Ovary (tissue), 9 donors: ENCODE data around the gene KRTAP22-2. TPM values are rescaled to one million over a fixed set of nuclear protein-coding genes. Genes with fewer than 3 reads are reported as not detected.

ENCODE experiments used
- DNase-seq, 5 donors: peaks; one replicate each; pipeline ENCODE4 v3.0.0-alpha.2; 2019 to 2020
- H3K27ac ChIP-seq, 2 donors: fragments of 200-600 bp; one replicate each; pipeline versions ENCODE4 v1.5.1 to v1.8.0; 2019 to 2022
- H3K27me3 ChIP-seq: fragments of 200-600 bp; one replicate; pipeline ENCODE4 v1.8.0; 2022
- H3K36me3 ChIP-seq: fragments of 200-600 bp; sonication (generic); one replicate; pipeline ENCODE4 v1.5.1; 2019
- H3K4me1 ChIP-seq: one replicate; pipeline ENCODE4 v1.8.1; 2013; ENCODE audit warnings: mild to moderate bottlenecking, moderate library complexity; ENCODE audit not compliant: insufficient read depth
- H3K4me3 ChIP-seq: fragments of 200-600 bp; sonication (generic); one replicate; pipeline ENCODE4 v1.5.1; 2017
- H3K9me3 ChIP-seq, 2 donors: fragments of 200-600 bp in 1 of 2; sonication (generic) in 1 of 2; one replicate each; pipeline versions ENCODE4 v1.5.1 to v1.8.1; 2013 to 2019; ENCODE audit warnings: mild to moderate bottlenecking in 1 of 2, moderate library complexity in 1 of 2
- CTCF ChIP-seq, 3 donors: fragments of 450-650 bp in 2 of 3; fragments of 200-600 bp in 1 of 3; IDR thresholded peaks; one replicate each; pipeline versions ENCODE4 v1.5.1 to v1.8.0; 2016 to 2022; ENCODE audit warnings: antibody characterized with exemption in 3 of 3, mild to moderate bottlenecking in 1 of 3
- EP300 ChIP-seq: sonication (generic); formaldehyde crosslinking; IDR thresholded peaks from one replicate; pipeline ENCODE4 v1.6.1; 2017; ENCODE audit warnings: antibody characterized with exemption
- POLR2A ChIP-seq: fragments of 450-650 bp; IDR thresholded peaks from one replicate; pipeline ENCODE4 v1.6.1; 2017; ENCODE audit warnings: antibody characterized with exemption, mild to moderate bottlenecking, moderate library complexity
- WGBS, 3 donors: extraction: QIAGEN DNeasy Blood & Tissue Kit in 1 of 3; methylation state at CpG; one replicate each; pipeline versions ENCODE4 v1.1.5 to v1.1.7; 2013 to 2017; 5-methylcytosine and 5-hydroxymethylcytosine counted together
- intact Hi-C, 4 donors: fragments of 100-400 bp; cut with DNase I; formaldehyde crosslinking; loops; one replicate each; pipeline versions ENCODE4 v1.11.0 to v1.15.1; 2022 to 2023
- polyA plus RNA-seq, 2 donors: library from polyadenylated mRNA; stranded (reverse); fragments of 200-250 nt in 1 of 2; fragments of 350-450 nt in 1 of 2; fragmentation: Illumina TruSeq in 1 of 2; extraction: RNeasy Lipid Tissue Mini Kit (QIAGEN cat#74804) in 1 of 2; gene quantifications; one replicate each; pipeline ENCODE4 v1.2.3, GENCODE V29; 2013 to 2014
- total RNA-seq, 7 donors: library from RNA; depleted of rRNA in 2 of 7; stranded (reverse); fragments of >200 nt in 2 of 7; fragmentation: NEBNext Ultra II Directional in 3 of 7; extraction: Animal tissue kit (Norgen Biotek cat#: 25700) in 3 of 7; gene quantifications; one replicate each; pipeline versions ENCODE4 v1.1.0 to v1.2.4, GENCODE V29; 2016 to 2023
- donor health status: DM: no; HTN: no; CAD: no; lungs with moderate emphysema.
- donor health status: DM: no; HTN: no; CAD: no.
- donor health status: Bipolar disorder and iron deficiency.
- donor health status: DM: yes; HTN: yes; CAD: no.
- donor health status: DM: no; HTN: no; CAD: no.
- donor health status: DM: yes; HTN: yes; CAD: no.

KRTAP22-2 gene
- total and polyA plus RNA-seq, 9 donors = not detected

- Histone ChIP-seq H3K36me3 (no peaks in the 10 kb centered on the region), H3K4me3 (no peak overlapping the region), H3K4me1 (no peaks in the 10 kb centered on the region), H3K9me3 (no peaks in the 10 kb centered on the region), H3K27me3 (no peaks in the 10 kb centered on the region), H3K27ac (no peak overlapping the region)
- TF ChIP-seq CTCF (IDR thresholded peaks at IDR 0.05) (no peak), EP300 (no peak), POLR2A (no peak)
- intact Hi-C loops = no loop called here
- no peak for DNase-seq
These were observed 29.9 kb upstream of the KRTAP22-2 start for GRCh38 chr21:30620080-30620479.

- Histone ChIP-seq H3K4me3 (no peak within 1 kb of the TSS), H3K27me3 (no peaks in the 10 kb centered on the region), H3K27ac (no peak within 1 kb of the TSS), H3K36me3 (no peaks in the 10 kb centered on the region), H3K9me3 (no peaks in the 10 kb centered on the region), H3K4me1 (no peaks in the 10 kb centered on the region)
- TF ChIP-seq POLR2A (no peak), EP300 (no peak), CTCF (IDR thresholded peaks at IDR 0.05) (no peak)
- DNase-seq = no peak
- 80 to 89% (median 86%) methylated on average over 2 of the region's 2 CpGs for WGBS, 3 donors
- intact Hi-C loops = no loop called here
These were observed 25.9 kb upstream of the KRTAP22-2 start, which contains the start of gene KRTAP20-1 for GRCh38 chr21:30616125-30616524. Gene KRTAP20-1, plus strand, starts transcription at chr21:30616425. Its CDS starts 30 bp downstream, at chr21:30616455.

GRCh38 chr21:30615199-30615598 is 25.0 kb upstream of the KRTAP22-2 start:
- intact Hi-C loops = no loop called here
- Histone ChIP-seq H3K9me3 (no peaks in the 10 kb centered on the region), H3K36me3 (no peaks in the 10 kb centered on the region), H3K27me3 (no peaks in the 10 kb centered on the region), H3K4me1 (no peaks in the 10 kb centered on the region), H3K27ac (no peak overlapping the region), H3K4me3 (no peak overlapping the region)
- no peak for DNase-seq
- no peak for TF ChIP-seq CTCF (IDR thresholded peaks at IDR 0.05)

GRCh38 chr21:30613836-30614235 is 23.6 kb upstream of the KRTAP22-2 start, which contains the start of gene KRTAP6-1:
Gene KRTAP6-1, minus strand, starts transcription at chr21:30613930. Its CDS starts 26 bp downstream, at chr21:30613904.
- DNase-seq = no peak
- TF ChIP-seq EP300 (no peak), POLR2A (no peak), CTCF (IDR thresholded peaks at IDR 0.05) (no peak)
- intact Hi-C loops = no loop called here
- H3K4me3 ChIP-seq = no peak within 1 kb of the TSS
- WGBS, 3 donors = 67 to 76% (median 72%) methylated on average over 2 of the region's 2 CpGs
- no peaks in the 10 kb centered on the region for H3K27me3 ChIP-seq
- H3K27ac ChIP-seq = no peak within 1 kb of the TSS
- no peaks in the 10 kb centered on the region for H3K9me3 ChIP-seq
- no peaks in the 10 kb centered on the region for H3K4me1 ChIP-seq
- H3K36me3 ChIP-seq = no peaks in the 10 kb centered on the region

GRCh38 chr21:30612132-30612531 is 21.9 kb upstream of the KRTAP22-2 start:
- Histone ChIP-seq H3K4me3 (no peak overlapping the region), H3K4me1 (no peaks in the 10 kb centered on the region), H3K27me3 (no peaks in the 10 kb centered on the region), H3K36me3 (no peaks in the 10 kb centered on the region), H3K27ac (no peak overlapping the region), H3K9me3 (no peaks in the 10 kb centered on the region)
- 66 to 75% (median 70%) methylated on average over 2 of the region's 2 CpGs for WGBS, 3 donors
- no peak for DNase-seq
- no peak for TF ChIP-seq POLR2A
- no peak for TF ChIP-seq CTCF (IDR thresholded peaks at IDR 0.05)
- TF ChIP-seq EP300 = no peak
- intact Hi-C loops = no loop called here
